ENCODE results near the gene GADD45A.
"Not testable (repeated sequence)": the region's sequence is repeated elsewhere in the genome, so short reads cannot be mapped to it uniquely, and the experiment has no call there.

Gene GADD45A

GRCh38 chr1:67719329-67720196 lies 34.6 kb downstream of the GADD45A start:
- DNase-seq (ENCODE audit: low read depth, low spot score) = no peak

GRCh38 chr1:67721112-67721511 lies 36.1 kb downstream of the GADD45A start:
- DNase-seq (ENCODE audit: low read depth, low spot score) = no peak

- DNase-seq (ENCODE audit: low read depth, low spot score) = no peak
Observed at GRCh38 chr1:67721650-67722291, 36.8 kb downstream of the GADD45A start.

GRCh38 chr1:67722292-67722944 lies 37.4 kb downstream of the GADD45A start:
- no peak for DNase-seq (ENCODE audit: low read depth, low spot score)

GRCh38 chr1:67723126-67723525 lies 38.1 kb downstream of the GADD45A start:
- DNase-seq (ENCODE audit: low read depth, low spot score) = no peak

- DNase-seq (ENCODE audit: low read depth, low spot score) = no peak
Observed at GRCh38 chr1:67723620-67724019, 38.6 kb downstream of the GADD45A start.

GRCh38 chr1:67724928-67725560 lies 40.0 kb downstream of the GADD45A start:
- peak; percentile 41 for DNase-seq (ENCODE audit: low read depth, low spot score)

GRCh38 chr1:67726224-67726623 lies 41.2 kb downstream of the GADD45A start:
- DNase-seq (ENCODE audit: low read depth, low spot score) = no peak

- no peak for DNase-seq (ENCODE audit: low read depth, low spot score)
Observed at GRCh38 chr1:67729872-67730271, 44.9 kb downstream of the GADD45A start.

- not testable (repeated sequence) for DNase-seq (ENCODE audit: low read depth, low spot score)
Observed at GRCh38 chr1:67730312-67730711, 45.3 kb downstream of the GADD45A start.

GRCh38 chr1:67731322-67731721 lies 46.3 kb downstream of the GADD45A start:
- no peak for DNase-seq (ENCODE audit: low read depth, low spot score)

GRCh38 chr1:67732750-67733151 lies 47.8 kb downstream of the GADD45A start:
- DNase-seq (ENCODE audit: low read depth, low spot score) = peak; percentile 78

- peak; percentile 47 for DNase-seq (ENCODE audit: low read depth, low spot score)
Observed at GRCh38 chr1:67733681-67734322, 48.8 kb downstream of the GADD45A start.

- no peak for DNase-seq (ENCODE audit: low read depth, low spot score)
Observed at GRCh38 chr1:67734323-67734690, 49.3 kb downstream of the GADD45A start.

- no peak for DNase-seq (ENCODE audit: low read depth, low spot score)
Observed at GRCh38 chr1:67735206-67735605, 50.2 kb downstream of the GADD45A start.

- peak; percentile 98 for DNase-seq (ENCODE audit: low read depth, low spot score)
Observed at GRCh38 chr1:67735806-67736627, 51.0 kb downstream of the GADD45A start.

GRCh38 chr1:67736750-67737149 lies 51.7 kb downstream of the GADD45A start:
- no peak for DNase-seq (ENCODE audit: low read depth, low spot score)

- no peak for DNase-seq (ENCODE audit: low read depth, low spot score)
Observed at GRCh38 chr1:67737875-67738274, 52.9 kb downstream of the GADD45A start.

Data from brain pericyte (primary cell).